ENCODE data around the gene LSM14B. TPM values are rescaled to one million over a fixed set of nuclear protein-coding genes. Genes with fewer than 3 reads are reported as not detected.

Gene LSM14B
- total RNA-seq, 1 experiment from 2014 or later, result 82.4 TPM

DNA sequence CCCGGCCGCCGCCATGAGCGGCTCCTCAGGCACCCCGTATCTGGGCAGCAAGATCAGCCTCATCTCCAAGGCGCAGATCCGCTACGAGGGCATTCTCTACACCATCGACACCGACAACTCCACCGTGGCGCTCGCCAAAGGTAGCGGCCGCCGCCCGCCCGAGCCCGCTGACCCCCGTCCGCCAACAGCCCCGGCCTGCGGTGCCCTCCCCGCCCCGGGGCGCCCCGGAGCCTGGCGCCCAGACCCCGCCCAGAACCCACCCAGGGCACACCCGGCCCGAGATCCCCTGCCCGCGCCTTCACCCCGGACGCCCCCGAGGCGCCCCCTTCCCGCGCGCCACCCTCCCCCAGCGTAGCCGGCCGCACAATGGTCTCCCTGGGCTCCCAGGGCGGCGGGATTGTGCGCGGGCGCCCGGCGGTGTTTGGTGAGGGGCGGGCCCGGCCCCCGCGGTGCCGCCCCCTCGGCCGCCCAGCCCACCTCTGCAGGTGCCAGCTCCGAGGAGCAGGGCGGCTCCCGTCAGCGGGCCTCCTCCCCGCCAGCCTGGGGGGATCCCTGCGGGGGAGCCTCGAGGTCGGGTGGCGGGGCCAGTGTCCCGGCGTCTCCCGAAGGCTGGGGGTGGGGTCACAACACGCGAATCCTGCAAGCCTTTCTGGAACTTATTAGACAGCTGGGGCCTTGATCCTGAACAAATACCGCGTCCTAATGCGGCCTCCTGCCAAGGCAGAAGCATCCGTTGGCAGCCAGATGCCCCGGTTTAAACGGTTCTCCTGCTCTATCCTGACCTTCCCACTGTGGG lies 577 bp downstream of the LSM14B start:
- peak overlapping the region in 1 of 3 experiments; percentile 61; a peak in 1 of 7 replicates for H3K27ac Mint-ChIP-seq
- no peak for DNase-seq

More for the DNA sequence above, 577 bp downstream of the LSM14B start:
- Histone ChIP-seq H3K79me1 (ENCODE audit: insufficient read depth, low read depth, low read length, poor library complexity, severe bottlenecking) (peaks cover 15% of the 10 kb centered on the region), H3K27ac (ENCODE audit: insufficient read length, low read depth, low read length) (no peak overlapping the region), H3K23me2 (ENCODE audit: insufficient read length, low read depth, low read length, poor library complexity, severe bottlenecking) (peaks cover 4% of the 10 kb centered on the region), H3K9ac (ENCODE audit: extremely low read depth, insufficient read length, low read length) (peak overlapping the region; percentile 83), H3K4me2 (ENCODE audit: insufficient read depth, insufficient read length, low read length) (peak overlapping the region; percentile 44), H4K20me1 (ENCODE audit: control insufficient read depth, insufficient read depth, insufficient read length) (peaks cover 3% of the 10 kb centered on the region), H3K9me3 (ENCODE audit: control insufficient read depth, low read depth, low read length) (no peaks in the 10 kb centered on the region), H2AFZ (ENCODE audit: low read length) (no peak overlapping the region), H2AK5ac (ENCODE audit: insufficient read length, low read length) (no peak overlapping the region), H2BK20ac (ENCODE audit: low read depth, low read length, poor library complexity, severe bottlenecking) (no peak overlapping the region), H3K79me2 (ENCODE audit: insufficient read depth, low read length) (peaks cover 9% of the 10 kb centered on the region; the same call in 1 of the 2 replicates), H3K23ac (ENCODE audit: insufficient read length, low read depth, low read length) (no peak overlapping the region), H3K4me1 (ENCODE audit: insufficient read depth, low read length) (no peaks in the 10 kb centered on the region), H3K27me3 (ENCODE audit: insufficient read depth, low read length) (no peaks in the 10 kb centered on the region), H2BK15ac (ENCODE audit: low read depth, low read length) (no peak overlapping the region), H3K56ac (ENCODE audit: insufficient read length, low read depth, low read length) (no peak overlapping the region), H2BK120ac (ENCODE audit: low read depth, low read length, poor library complexity, severe bottlenecking) (no peak overlapping the region), H4K5ac (ENCODE audit: insufficient read length, low read depth, low read length) (no peak overlapping the region), H4K8ac (replicated peaks; ENCODE audit: insufficient read length, low read depth, low read length) (no peak overlapping the region), H3T11ph (ENCODE audit: low read length) (no peak overlapping the region), H2BK12ac (ENCODE audit: insufficient read length, low read depth, low read length) (no peak overlapping the region), H4K91ac (ENCODE audit: insufficient read length, low read depth, low read length) (no peak overlapping the region), H3K4ac (ENCODE audit: low read depth, low read length) (no peak overlapping the region), H3K14ac (ENCODE audit: insufficient read depth, low read length) (peak overlapping the region; percentile 88; the same call in 1 of the 2 replicates), H3K18ac (ENCODE audit: insufficient read length, low read depth, low read length) (no peak overlapping the region), H2BK5ac (ENCODE audit: insufficient read length, low read length) (no peak overlapping the region)
- Mint-ChIP-seq H3K27me3 (ENCODE audit: low read depth) (no peaks in the 10 kb centered on the region; the same call in 1 of the 2 replicates), H3K4me1 (peaks cover 24 to 41% of the 10 kb centered on the region in 2 experiments), H3K9me3 (no peaks in the 10 kb centered on the region), H3K36me3 (ENCODE audit: insufficient read depth in 1 of 3, low read depth in 3 of 3) (peaks cover 31 to 43% (median 39%) of the 10 kb centered on the region in 3 experiments; a peak in 6 of 7 replicates), H3K4me3 (peak overlapping the region; percentile 80 to 90)
- no CpG with 5 or more reads among the region's 77 CpGs for WGBS (ENCODE audit: extremely low coverage, insufficient read length, low lambda C conversion rate)
- TF ChIP-seq, protein P1, sequence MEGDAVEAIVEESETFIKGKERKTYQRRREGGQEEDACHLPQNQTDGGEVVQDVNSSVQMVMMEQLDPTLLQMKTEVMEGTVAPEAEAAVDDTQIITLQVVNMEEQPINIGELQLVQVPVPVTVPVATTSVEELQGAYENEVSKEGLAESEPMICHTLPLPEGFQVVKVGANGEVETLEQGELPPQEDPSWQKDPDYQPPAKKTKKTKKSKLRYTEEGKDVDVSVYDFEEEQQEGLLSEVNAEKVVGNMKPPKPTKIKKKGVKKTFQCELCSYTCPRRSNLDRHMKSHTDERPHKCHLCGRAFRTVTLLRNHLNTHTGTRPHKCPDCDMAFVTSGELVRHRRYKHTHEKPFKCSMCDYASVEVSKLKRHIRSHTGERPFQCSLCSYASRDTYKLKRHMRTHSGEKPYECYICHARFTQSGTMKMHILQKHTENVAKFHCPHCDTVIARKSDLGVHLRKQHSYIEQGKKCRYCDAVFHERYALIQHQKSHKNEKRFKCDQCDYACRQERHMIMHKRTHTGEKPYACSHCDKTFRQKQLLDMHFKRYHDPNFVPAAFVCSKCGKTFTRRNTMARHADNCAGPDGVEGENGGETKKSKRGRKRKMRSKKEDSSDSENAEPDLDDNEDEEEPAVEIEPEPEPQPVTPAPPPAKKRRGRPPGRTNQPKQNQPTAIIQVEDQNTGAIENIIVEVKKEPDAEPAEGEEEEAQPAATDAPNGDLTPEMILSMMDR (conservative IDR thresholded peaks at IDR 0.05), result no peak

All from H9 (cell line).